Left forelimb (tissue), 1 donor: ENCODE data around the gene PHRF1.
"Not testable (repeated sequence)": the region's sequence is repeated elsewhere in the genome, so short reads cannot be mapped to it uniquely, and the experiment has no call there.

Experiments
- DNase-seq: peaks from one replicate; pipeline ENCODE4 v3.0.0-alpha.2; 2018; ENCODE audit warnings: low spot score

The PHRF1 gene

DNA sequence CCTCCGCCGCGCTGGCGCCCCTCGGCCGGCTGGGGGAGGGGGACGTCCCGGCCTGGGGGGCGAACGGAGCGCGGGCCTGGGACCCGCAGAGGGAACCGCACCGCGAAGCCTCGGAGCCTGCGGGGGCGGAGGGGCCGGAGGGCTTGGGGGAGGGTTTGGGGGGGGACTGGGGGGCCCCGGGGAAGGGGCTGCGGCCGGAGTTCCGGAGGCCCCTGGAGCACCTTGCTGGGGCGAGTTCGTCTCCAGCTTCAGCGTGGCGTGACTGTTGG, 51.0 kb downstream of the PHRF1 start:
- no peak for DNase-seq

DNA sequence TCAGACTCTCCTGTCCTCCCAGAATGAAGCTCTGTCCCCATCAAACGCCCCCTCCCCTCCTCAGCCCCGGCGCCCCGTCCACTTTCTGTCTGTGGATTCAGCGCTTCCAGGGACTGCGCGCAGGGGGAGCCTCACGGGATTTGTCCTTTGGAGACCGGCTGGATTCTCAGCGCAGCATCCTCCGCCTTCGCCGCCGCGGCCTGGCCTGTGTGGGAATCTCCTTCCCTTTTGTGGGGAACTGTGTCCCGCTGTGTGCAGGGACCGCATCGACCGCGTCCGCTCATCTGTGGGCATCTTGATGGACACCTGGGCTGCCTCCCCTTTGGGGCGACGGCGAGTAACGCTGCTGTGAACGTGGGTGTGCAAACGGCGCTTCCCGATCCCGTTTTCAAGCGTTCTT, 51.8 kb downstream of the PHRF1 start:
- no peak for DNase-seq

DNA sequence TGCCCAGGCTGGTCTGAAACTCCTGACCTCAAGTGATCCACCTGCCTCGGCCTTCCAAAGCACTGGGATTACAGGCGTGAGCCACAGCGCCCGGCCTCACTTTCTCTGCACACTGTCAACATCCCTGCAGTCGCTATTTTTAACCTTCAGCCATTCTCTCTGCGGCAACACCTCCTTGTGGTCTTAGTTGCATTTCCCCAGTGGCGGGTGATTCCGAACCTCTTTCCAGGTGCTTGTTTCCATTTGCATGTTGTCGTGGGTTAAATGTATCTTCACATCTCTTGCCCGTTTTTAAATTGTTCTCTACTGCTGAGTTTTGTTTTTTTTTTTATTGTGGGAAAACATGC, 52.9 kb downstream of the PHRF1 start:
- DNase-seq, result no peak

DNA sequence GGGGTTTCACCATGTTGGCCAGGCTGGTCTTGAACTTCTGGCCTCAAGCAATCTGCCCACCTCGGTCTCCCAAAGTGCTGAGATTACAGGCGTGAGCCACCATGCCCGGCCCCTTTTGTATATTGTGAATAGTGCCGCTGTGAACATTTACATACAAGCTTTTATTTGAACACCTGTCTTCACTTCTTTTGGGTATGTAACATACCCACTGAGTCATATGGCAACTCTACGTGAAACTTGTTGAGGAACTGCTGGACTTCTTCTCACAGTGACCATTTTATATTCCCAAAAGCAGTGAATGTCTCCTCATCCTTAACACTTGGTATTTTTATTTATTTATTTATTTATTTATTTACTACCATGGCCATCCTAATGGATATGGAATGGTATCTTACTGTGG, 54.6 kb downstream of the PHRF1 start:
- no peak for DNase-seq

DNA sequence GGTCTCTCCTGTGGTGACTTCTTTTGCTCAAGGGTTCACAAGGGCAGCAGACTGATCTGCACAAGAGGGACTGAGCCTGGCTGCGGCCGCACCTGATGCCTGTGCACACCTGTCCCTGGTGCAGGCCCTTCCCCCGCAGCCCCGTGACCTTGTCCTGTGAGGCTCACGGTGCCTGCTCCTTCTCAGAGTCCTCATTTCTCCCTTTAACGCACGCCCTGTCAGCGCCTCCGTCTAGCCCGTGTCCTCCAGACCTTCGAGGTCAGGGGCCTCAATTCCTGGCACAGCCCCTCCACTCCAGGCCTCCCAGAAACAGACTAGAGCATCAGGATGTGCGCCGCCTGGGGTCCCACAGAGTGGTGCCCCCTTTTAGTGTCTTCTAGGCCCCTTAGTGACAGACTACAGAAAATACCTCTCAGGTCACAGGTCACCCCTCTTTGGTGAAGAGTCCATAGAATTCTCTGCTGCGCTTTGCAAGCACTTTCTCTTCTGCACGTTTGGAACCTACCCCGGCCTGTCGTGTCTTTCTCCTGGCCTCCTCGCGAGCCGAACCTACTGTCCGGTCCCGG, 59.8 kb downstream of the PHRF1 start:
- no peak for DNase-seq

DNA sequence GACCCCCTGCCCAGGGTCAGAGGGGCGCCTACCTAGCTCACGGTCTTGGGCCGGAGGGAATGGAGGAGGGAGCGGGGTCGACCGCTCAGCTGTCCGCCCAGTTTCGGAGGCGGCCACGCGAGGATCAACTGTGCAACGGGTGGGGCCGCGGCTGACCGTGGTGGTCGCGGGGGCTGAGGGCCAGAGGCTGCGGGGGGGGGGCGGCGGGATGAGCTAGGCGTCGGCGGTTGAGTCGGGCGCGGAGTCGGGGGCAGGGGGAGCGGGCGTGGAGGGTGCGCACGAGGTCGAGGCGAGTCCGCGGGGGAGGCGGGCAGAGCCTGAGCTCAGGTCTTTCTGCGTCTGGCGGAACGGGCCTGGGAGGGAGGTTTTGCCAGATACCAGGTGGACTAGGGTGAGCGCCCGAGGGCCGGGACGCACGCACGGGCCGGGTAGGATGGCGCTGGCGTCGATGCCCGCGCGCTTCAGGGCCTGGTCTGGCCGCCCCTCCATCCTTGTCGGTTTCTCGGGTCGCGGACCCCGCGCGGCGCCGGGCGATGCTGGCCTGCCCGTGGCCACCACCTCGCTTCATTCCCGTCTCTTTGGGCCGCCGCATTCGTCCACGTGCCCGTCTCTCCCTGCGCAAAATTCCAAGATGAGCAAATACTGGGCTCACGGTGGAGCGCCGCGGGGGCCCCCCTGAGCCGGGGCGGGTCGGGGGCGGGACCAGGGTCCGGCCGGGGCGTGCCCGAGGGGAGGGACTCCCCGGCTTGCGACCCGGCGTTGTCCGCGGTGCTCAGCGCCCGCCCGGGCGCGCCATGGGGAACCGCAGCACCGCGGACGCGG, 60.5 kb downstream of the PHRF1 start, which contains the start of gene DRD4:
TSS of gene DRD4 (plus strand) at position 759 of the 822 bp plus-strand sequence. CDS start at position 795, 36 bp downstream.
- no peak for DNase-seq

DNA sequence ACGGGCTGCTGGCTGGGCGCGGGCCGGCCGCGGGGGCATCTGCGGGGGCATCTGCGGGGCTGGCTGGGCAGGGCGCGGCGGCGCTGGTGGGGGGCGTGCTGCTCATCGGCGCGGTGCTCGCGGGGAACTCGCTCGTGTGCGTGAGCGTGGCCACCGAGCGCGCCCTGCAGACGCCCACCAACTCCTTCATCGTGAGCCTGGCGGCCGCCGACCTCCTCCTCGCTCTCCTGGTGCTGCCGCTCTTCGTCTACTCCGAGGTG, 61.0 kb downstream of the PHRF1 start:
- DNase-seq, result no peak

DNA sequence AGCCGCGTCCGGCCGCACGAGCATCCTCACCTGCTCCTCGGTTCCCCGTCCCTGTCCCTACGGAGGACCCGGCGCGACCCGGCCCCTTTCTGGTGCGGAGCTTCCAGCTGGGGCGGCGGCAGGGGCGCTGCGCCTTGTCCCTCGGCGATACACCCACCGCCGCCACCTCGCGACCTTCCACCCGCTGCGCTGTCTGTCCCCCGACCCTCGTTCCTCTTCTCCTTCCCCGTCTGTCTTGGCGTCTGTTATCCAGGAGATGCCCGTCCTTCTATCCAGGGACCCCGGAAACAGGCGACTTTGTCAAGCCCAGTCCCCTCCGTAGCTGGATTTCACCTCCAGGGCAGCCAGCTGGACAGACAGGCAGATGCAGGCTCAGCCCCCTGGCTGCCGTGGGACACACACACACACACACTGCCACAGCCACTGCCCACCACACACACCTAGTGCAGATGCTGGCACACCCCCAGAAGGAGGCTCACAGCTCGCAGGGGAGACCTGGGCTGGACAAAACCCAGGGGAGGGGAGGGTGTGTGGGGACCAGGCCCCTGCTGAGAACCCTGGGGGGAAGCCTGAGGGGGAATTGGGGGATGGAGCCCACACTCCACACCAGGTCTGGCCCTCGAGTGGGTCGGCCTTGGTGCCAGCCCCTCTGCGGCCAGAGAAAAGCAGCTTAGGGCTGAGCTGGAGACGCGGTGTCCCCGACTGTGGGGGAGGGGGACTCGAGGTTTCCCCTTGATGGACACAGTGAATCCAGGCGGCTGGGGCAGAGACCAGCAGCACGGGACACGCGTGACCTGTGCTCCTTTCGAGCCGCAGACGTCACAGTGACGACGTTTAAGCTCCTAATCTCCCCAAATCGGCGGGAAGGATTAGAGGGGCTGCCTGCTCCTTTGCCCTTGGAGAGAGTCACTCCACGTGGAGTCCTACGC, 61.6 kb downstream of the PHRF1 start:
- DNase-seq, result no peak

DNA sequence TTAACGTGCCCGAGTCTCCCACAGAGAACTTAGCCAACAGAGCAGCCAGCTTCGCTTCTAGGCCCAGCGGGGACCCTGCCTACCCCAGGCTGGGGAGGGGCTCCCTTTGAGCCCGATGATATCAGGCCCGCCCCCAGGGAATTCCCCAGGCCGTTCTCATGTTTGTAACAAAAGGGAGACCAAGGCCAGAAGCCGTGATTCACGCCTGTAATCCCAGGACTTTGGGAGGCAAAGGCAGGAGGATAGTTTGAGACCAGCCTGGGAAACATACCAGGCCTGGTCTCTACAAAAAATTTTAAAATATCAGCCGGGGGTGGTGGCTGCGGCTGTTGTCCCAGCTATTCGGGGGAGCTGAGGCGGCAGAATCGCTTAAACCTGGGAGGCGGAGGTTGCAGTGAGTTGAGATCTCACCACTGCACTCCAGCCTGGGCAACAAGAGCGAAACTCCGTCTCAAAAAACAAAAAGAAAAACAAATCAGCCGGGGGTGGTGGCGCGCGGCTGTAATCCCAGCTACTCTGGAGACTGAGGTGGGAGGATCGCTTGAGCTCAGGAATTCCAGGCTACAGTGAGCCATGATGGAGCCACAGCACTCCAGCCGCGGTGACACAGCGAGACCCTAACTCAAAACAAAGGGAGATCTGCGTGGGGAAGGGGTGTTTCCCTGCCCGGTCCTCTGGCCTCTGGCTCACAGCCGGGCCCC, 62.5 kb downstream of the PHRF1 start:
- DNase-seq, result no peak

DNA sequence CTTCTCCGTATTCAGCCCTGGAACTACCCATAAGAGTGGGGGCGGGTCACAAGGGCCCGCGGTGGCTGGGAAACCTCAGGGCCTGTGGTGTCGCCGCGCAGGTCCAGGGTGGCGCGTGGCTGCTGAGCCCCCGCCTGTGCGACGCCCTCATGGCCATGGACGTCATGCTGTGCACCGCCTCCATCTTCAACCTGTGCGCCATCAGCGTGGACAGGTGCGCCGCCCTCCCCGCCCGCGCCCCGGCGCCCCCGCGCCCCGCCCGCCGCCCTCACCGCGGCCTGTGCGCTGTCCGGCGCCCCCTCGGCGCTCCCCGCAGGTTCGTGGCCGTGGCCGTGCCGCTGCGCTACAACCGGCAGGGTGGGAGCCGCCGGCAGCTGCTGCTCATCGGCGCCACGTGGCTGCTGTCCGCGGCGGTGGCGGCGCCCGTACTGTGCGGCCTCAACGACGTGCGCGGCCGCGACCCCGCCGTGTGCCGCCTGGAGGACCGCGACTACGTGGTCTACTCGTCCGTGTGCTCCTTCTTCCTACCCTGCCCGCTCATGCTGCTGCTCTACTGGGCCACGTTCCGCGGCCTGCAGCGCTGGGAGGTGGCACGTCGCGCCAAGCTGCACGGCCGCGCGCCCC, 63.2 kb downstream of the PHRF1 start:
- no peak for DNase-seq

DNA sequence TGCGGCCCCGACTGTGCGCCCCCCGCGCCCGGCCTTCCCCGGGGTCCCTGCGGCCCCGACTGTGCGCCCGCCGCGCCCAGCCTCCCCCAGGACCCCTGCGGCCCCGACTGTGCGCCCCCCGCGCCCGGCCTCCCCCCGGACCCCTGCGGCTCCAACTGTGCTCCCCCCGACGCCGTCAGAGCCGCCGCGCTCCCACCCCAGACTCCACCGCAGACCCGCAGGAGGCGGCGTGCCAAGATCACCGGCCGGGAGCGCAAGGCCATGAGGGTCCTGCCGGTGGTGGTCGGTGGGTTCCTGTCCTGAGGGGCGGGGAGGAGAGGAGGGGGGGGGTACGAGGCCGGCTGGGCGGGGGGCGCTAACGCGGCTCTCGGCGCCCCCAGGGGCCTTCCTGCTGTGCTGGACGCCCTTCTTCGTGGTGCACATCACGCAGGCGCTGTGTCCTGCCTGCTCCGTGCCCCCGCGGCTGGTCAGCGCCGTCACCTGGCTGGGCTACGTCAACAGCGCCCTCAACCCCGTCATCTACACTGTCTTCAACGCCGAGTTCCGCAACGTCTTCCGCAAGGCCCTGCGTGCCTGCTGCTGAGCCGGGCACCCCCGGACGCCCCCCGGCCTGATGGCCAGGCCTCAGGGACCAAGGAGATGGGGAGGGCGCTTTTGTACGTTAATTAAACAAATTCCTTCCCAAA, 63.9 kb downstream of the PHRF1 start:
- DNase-seq, result no peak

DNA sequence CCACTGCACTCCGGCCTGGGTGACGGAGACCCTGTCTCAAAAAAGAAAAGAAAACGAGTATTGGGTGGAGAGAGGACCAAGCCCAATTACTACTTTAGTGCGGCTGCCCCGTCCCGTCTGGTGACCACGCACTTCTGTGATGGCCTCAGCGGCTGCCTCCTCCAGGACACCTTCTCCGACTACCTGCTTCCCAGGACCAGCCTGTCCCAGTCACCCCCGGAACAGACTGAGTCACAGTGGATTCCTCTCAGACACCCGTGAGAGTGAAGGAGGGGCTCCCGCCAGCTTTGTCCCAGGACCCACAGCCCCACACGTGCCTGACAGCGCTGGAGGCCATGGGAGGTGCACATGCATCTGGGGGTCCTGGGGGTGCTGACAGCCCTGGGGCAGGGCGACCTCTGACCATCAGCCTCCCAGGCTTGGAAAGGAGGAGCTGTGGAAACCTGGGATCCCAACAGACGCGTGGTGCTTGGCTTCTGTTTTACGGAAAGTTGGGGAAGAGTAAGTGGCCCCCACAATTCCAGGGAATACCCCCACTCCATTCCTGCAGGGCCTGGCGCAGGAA, 65.6 kb downstream of the PHRF1 start:
- no peak for DNase-seq

DNA sequence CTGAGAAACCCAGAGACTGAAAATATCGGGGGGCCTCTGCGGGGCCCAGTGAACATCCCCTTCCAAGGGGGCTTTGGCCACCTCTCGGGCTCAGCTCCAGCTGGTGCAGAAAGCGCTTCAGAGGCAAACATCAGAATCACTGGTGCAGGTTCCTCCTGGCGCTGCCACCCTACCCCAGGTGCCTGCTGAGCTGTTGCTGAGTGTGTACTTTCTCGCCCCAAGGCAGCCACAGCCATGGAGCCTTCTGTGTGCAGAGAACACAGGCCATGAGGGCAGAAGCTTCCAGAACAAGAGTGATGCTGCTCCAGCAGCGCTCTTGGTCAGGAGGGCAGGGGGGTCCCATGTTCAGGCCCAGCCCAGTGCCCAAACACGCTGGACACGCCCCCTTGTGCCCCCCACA, 67.1 kb downstream of the PHRF1 start:
- no peak for DNase-seq

DNA sequence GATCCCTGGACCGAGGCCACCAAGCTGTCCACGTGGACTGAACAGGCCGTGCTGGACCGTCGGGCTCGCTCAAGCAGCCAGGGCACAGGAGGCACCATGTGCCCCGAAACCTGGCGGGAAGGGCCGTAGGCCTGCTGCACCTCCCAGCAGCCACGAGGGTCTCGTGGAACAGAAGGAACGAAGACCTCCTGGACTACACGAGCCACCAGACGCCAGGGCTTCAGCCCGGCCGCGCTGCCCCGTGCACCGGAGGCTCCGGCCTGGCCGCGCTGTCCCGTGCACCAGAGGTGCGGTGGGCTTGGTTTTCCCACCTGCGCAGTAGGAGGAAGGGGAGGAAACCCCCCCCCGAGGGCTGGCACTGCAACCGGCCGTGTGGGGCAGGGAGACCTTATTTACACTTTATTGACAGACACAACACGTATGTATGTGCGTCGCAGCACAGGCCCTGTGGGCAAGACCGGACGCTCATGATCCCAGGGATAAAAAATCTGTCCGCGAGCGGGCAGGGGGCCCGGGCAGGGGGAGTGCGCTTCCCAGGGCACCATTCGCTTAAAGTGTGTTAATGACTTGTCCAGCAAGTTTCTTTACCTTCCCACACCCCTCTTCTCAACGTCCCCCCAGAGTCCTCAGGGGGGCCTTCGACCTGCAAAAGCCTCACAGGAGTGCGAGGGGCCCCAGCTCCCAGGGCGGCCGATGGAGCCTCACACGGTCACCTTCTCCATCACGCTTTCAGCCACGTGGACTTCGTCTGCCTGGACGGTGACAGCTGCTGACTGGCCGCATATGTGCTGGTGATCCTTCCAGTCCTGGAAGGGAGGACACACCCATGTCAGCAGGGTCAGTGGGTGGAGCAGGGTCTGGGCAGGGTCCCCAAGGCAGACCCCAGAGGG, 67.8 kb downstream of the PHRF1 start:
- DNase-seq, result no peak

DNA sequence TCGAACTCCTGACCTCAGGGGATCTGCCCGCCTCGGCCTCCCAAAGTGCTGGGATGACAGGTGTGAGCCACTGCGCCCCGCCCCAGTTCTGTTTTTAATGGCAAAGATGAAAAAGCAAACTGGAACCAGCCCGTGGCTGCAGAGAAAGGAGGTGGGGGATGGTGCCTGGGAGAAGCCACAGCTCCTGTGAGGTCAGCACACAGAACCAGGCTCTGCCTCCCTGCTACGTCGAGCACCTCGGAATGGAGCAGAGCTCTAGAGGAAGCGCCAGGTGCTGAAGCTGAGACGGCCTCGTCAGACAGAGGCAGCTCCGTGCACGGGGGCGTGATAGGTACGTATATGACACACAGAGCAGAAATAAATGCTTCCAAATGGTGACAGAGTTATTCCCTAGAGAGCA, 69.3 kb downstream of the PHRF1 start:
- no peak for DNase-seq

DNA sequence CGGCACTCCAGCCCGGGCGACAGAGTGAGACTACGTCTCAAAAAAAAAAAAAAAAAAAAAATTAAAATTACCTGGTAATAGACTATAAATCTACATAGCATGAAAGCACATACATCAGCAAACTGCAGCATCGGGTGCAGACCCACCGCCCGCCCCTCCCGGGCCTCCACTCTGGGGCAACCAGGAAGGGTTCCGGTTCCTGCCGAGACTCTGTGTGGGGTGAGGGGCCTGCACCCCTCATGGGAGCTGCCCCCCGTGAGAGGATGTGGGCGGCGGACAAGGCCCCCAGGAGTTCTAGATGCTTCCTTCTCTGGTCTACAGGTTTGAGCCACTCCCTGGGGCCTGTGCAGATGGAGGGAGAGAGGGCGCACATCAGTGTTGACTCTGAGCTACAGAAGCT, 69.9 kb downstream of the PHRF1 start:
- DNase-seq, result no peak

DNA sequence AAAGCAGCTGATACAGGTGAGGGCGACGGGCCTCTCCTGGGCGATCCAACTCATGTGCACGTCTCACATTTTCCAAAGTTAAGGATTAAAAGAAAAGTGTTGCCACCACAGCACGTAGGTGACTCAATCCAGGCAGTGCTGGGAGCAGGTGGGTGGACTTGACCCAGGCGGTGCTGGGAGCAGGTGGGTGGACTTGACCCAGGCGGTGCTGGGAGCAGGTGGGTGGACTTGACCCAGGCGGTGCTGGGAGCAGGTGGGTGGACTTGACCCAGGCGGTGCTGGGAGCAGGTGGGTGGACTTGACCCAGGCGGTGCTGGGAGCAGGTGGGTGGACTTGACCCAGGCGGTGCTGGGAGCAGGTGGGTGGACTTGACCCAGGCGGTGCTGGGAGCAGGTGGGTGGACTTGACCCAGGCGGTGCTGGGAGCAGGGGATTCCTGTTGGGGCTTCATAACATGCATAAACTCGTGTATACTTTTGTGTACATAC, 71.4 kb downstream of the PHRF1 start:
- not testable (repeated sequence) for DNase-seq

DNA sequence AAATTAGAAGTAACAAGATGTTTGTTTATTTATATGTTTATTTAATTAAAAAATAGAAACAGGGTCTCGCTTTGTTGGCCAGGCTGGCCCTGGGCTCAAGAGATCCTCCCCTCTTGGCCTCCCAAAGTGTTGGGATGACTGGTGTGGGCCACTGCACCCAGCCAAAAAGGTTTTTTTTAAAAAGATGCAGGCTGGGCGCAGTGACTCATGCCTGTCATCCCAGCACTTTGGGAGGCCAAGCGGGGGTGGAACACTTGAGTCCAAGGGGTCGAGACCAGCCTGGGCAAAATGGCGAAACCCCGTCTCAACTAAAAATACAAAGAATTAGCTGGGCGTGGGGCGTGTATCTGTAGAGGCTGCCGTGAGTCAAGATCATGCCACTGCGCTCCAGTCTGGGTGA, 74.2 kb downstream of the PHRF1 start:
- no peak for DNase-seq

DNA sequence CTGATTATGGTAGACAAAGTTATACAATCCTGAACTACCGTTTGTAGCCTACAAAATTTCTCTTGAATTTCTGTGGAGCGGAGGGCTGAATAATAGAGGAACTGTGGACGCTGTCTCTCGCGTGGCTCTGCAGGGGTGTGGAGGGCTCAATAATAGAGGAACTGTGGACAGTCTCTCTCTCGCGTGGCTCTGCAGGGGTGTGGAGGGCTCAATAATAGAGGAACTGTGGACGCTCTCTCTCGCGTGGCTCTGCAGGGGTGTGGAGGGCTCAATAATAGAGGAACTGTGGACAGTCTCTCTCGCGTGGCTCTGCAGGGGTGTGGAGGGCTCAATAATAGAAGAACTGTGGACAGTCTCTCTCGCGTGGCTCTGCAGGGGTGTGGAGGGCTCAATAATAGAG, 76.9 kb downstream of the PHRF1 start:
- DNase-seq, result not testable (repeated sequence)

DNA sequence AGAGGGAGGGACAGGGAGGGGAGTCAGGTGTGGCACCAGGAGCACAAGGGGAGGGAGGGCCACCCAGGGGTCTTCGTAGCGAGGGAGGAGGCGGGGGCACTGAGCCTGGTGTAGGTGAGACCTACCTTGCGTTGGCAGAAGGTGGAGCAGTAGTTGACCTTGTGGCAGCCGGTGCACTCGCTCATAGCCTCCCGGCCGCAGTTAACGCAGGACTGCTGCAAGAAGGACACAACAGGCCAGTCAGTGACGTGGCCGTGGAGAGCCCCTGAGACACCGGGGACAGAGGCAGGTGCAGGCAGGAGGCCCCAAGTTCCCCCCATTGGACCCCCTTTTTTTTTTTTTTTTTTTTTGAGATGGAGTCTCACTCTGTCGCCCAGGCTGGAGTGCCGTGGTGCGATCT, 77.6 kb downstream of the PHRF1 start:
- no peak for DNase-seq
